Endothelial cell of umbilical vein (primary cell): ENCODE measurements around the gene PLPPR4. TPM values are rescaled to one million over a fixed set of nuclear protein-coding genes. Genes with fewer than 3 reads are reported as not detected.

Experiments
- BruUV-seq: library from RNA; stranded (reverse); fragments of 400-500 nt; replicated peaks from 2 replicates; lab custom pipeline; 2021; lab: Mats Ljungman, UMichigan
- CTCF ChIA-PET: fragments of 300-600, 350-600 bp; sonication (Branson Sonifier 250); formaldehyde crosslinking; loops from one replicate; lab custom pipeline; 2021; ENCODE audit warnings: antibody characterized with exemption, inconsistent platforms; lab: Charles Lee
- POLR2A ChIA-PET: fragments of 300-600, 350-600 bp; sonication (Branson Sonifier 250); formaldehyde crosslinking; loops from one replicate; lab custom pipeline; 2021; ENCODE audit warnings: antibody characterized with exemption, inconsistent platforms; lab: Charles Lee
- DNase-seq: peaks from one replicate; pipeline ENCODE4 v3.0.0-alpha.2; 2011; ENCODE audit warnings: low read depth, low spot score
- FAIRE-seq: peaks from 2 replicates; lab custom pipeline; 2011; peaks lifted over from hg19 to GRCh38; lab: Jason Lieb, UNC
- H2AFZ ChIP-seq: 2 replicates; pipeline ENCODE4 v1.6.0; 2012; ENCODE audit warnings: low read depth, low read length, control low read depth, inconsistent platforms
- H3K27ac ChIP-seq: 2 replicates; pipeline ENCODE4 v1.5.1; 2011; ENCODE audit warnings: low read depth, mild to moderate bottlenecking, control low read depth, low read length, moderate library complexity; ENCODE audit not compliant: insufficient read depth
- H3K27me3 ChIP-seq, 2 experiments: 2 replicates each; pipeline versions ENCODE4 v1.6.0 to v1.6.1; 2011; ENCODE audit warnings: low read length in 2 of 2, mixed read lengths in 1 of 2; ENCODE audit not compliant: control insufficient read depth in 2 of 2, insufficient read depth in 2 of 2
- H3K36me3 ChIP-seq, 2 experiments: 2 replicates in 1 of 2; 3 replicates in 1 of 2; pipeline ENCODE4 v1.5.1; 2011; ENCODE audit warnings: low read length in 2 of 2, mild to moderate bottlenecking in 1 of 2, moderate library complexity in 1 of 2; ENCODE audit not compliant: control insufficient read depth in 2 of 2, insufficient read depth in 2 of 2; ENCODE audit errors: extremely low read depth in 1 of 2
- H3K4me1 ChIP-seq: 3 replicates; pipeline ENCODE4 v1.5.1; 2011; ENCODE audit warnings: mild to moderate bottlenecking, low read length; ENCODE audit not compliant: control insufficient read depth, insufficient read depth; ENCODE audit errors: extremely low read depth
- H3K4me2 ChIP-seq: 2 replicates; pipeline ENCODE4 v1.6.1; 2011; ENCODE audit warnings: low read length, control low read depth, mixed read lengths; ENCODE audit not compliant: insufficient read depth
- H3K4me3 ChIP-seq, 3 experiments: fragments of 200-600 bp in 1 of 3; sonication (generic), shearing (Covaris generic) in 1 of 3; replicated peaks in 1 of 3; 2 replicates each; pipeline ENCODE4 v1.5.1; 2011 to 2016; ENCODE audit warnings: control low read depth in 3 of 3, low read length in 3 of 3, mild to moderate bottlenecking in 2 of 3, inconsistent platforms in 1 of 3, low read depth in 1 of 3, moderate library complexity in 1 of 3; ENCODE audit not compliant: insufficient read depth in 1 of 3
- H3K79me2 ChIP-seq: 2 replicates; pipeline ENCODE4 v1.6.0; 2012; ENCODE audit warnings: low read length, inconsistent platforms; ENCODE audit not compliant: control insufficient read depth, insufficient read depth
- H3K9ac ChIP-seq: replicated peaks from 2 replicates; pipeline ENCODE3; 2011; ENCODE audit warnings: low read length, control low read depth; ENCODE audit not compliant: insufficient read depth; ENCODE audit errors: extremely low read depth
- H3K9me1 ChIP-seq: replicated peaks from 3 replicates; pipeline ENCODE4 v1.6.0; 2011; ENCODE audit warnings: mild to moderate bottlenecking, low read length; ENCODE audit not compliant: control insufficient read depth, insufficient read depth; ENCODE audit errors: extremely low read depth
- H3K9me3 ChIP-seq: replicated peaks from 2 replicates; pipeline ENCODE4 v1.5.1; 2012; ENCODE audit warnings: low read length, inconsistent platforms; ENCODE audit not compliant: control insufficient read depth, insufficient read depth
- H4K20me1 ChIP-seq: replicated peaks from 2 replicates; pipeline ENCODE3; 2011; ENCODE audit warnings: mild to moderate bottlenecking, low read length; ENCODE audit not compliant: control insufficient read depth, insufficient read depth; ENCODE audit errors: extremely low read depth
- GATA2 ChIP-seq: IDR thresholded peaks from 2 replicates; pipeline ENCODE4 v1.7.0; 2011; ENCODE audit warnings: low read depth, mild to moderate bottlenecking, moderate library complexity, mixed read lengths, low read length; ENCODE audit not compliant: insufficient read length, insufficient read depth
- POLR2A ChIP-seq: IDR thresholded peaks from 2 replicates; pipeline ENCODE4 v1.6.1; 2012; ENCODE audit warnings: low read depth, mild to moderate bottlenecking, control low read depth, low read length
- dilution Hi-C: fragments of 300-500 bp; cut with MboI; formaldehyde crosslinking; loops from one replicate; pipeline ENCODE4 v1.15.0; 2019; ENCODE audit warnings: low sequenced_read_pairs; ENCODE audit not compliant: extremely low pct_ligation_motif_present
- intact Hi-C: fragments of 100-400 bp; cut with micrococcal nuclease; formaldehyde crosslinking; loops from one replicate; pipeline ENCODE4 v1.10.0; 2022
- polyA plus RNA-seq, 4 experiments: library from polyadenylated mRNA; depleted of rRNA in 3 of 4; stranded (reverse) in 3 of 4; unstranded in 1 of 4; fragments of >200 nt; gene quantifications; 2 replicates each; pipeline versions ENCODE4 v1.2.1 to v1.2.3, GENCODE V29; 2011 to 2012; ENCODE audit warnings: missing spikeins in 1 of 4
- total RNA-seq: library from RNA; stranded (reverse); gene quantifications from 2 replicates; pipeline ENCODE4 v1.2.3, GENCODE V29; 2021
- TF ChIP-seq, protein P1 (sequence below), 2 donors: IDR thresholded peaks; 1 replicate in 1 of 2; 2 replicates in 1 of 2; pipeline ENCODE4 v1.5.1; 2011; ENCODE audit warnings: low read length in 2 of 2, mild to moderate bottlenecking in 2 of 2, moderate library complexity in 2 of 2, control low read depth in 1 of 2, inconsistent platforms in 1 of 2, low read depth in 1 of 2; ENCODE audit not compliant: insufficient read depth in 1 of 2; ENCODE audit errors: extremely low read depth in 1 of 2

The PLPPR4 gene
- total and polyA plus RNA-seq, 2 donors (not counting 3 experiments of a cell fraction or from before 2014, with no cell fraction given): not detected

DNA sequence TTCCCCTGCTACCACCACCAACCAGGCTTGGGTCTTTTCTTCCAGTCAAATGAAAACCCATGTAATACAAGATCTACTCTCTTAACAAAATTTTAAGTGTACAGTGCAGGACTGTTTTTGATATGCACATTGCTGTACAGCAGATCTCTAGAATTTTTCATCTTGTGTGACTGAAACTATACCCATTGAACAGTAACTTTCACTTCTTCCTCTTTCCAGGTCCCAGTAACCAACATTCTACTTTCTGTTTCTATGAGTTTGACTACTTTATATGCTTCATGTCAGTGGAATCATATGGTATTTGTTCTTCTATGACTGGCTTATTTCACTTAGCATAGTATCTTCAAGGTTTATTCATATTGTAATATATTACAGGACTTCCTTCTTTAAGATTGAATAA is 45.3 kb upstream of the PLPPR4 start:
- Histone ChIP-seq H3K4me3 (no peak overlapping the region), H3K4me2 (no peak overlapping the region), H3K27ac (no peak overlapping the region), H4K20me1 (no peaks in the 10 kb centered on the region), H3K9me3 (no peaks in the 10 kb centered on the region), H3K4me1 (no peaks in the 10 kb centered on the region), H3K9ac (no peak overlapping the region), H3K36me3 (no peaks in the 10 kb centered on the region), H3K9me1 (no peaks in the 10 kb centered on the region), H3K79me2 (no peaks in the 10 kb centered on the region), H2AFZ (no peak overlapping the region), H3K27me3 (peaks cover 3 to 6% of the 10 kb centered on the region in 2 experiments)
- no peak for FAIRE-seq
- ChIA-PET CTCF (interaction anchor here (2.5 kb wide), 1 partner anchor 8 kb away, joined by 7 read pairs; no protein-coding TSS in a partner anchor), POLR2A (no interaction called here)
- no TSS peak for BruUV-seq
- dilution Hi-C loops (no loop called here), intact Hi-C loops (no loop called here)
- DNase-seq: no peak
- no peak for TF ChIP-seq GATA2

DNA sequence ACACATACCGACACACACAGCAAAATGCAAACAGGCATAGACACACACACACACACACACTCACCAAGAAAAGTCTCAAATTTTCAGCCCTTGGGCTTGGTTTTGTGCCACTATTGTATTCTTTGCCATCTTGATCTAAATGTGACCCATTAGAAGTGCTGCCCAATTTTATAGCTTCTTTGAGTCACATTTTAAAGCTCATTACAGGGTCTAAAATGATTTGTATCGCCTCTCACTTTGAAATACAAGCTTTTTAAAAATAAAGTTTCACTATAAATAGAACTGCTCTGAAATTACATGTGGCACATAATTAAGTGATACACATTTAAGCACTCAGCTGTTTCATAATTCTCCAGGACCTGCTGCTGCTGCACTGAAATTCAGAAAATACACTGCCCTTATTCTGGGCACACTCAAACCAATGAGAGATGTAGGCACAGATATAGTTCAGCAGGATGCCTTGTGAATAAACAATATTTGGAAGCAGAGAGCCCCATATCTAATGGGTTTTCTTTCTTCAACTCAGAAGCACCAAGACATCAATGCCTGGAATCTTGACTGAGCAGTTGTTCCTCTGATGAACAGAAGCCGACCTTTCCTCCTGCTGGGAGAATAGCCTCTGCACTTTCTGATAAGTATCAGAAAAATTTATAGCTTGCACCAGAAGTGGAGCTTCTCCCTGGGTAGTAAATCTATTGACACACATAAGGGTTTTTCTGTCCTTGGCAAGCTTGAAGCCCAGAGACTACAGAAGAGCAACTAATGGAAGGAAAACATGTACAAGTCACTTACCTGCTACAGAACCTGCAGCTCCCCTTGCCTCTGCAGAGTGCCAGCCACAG is 37.0 kb upstream of the PLPPR4 start:
- CTCF ChIA-PET: interaction anchor here (1.5 to 1.6 kb wide), 2 partner anchors 8 to 10 kb away, joined by 4 to 7 read pairs; no protein-coding TSS in a partner anchor

More for the DNA sequence above, 37.0 kb upstream of the PLPPR4 start:
- TF ChIP-seq, protein P1, sequence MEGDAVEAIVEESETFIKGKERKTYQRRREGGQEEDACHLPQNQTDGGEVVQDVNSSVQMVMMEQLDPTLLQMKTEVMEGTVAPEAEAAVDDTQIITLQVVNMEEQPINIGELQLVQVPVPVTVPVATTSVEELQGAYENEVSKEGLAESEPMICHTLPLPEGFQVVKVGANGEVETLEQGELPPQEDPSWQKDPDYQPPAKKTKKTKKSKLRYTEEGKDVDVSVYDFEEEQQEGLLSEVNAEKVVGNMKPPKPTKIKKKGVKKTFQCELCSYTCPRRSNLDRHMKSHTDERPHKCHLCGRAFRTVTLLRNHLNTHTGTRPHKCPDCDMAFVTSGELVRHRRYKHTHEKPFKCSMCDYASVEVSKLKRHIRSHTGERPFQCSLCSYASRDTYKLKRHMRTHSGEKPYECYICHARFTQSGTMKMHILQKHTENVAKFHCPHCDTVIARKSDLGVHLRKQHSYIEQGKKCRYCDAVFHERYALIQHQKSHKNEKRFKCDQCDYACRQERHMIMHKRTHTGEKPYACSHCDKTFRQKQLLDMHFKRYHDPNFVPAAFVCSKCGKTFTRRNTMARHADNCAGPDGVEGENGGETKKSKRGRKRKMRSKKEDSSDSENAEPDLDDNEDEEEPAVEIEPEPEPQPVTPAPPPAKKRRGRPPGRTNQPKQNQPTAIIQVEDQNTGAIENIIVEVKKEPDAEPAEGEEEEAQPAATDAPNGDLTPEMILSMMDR (IDR thresholded peaks at IDR 0.05; ENCODE audit: extremely low read depth in 1 of 2, insufficient read depth in 1 of 2, low read depth in 1 of 2, low read length in 2 of 2): no peak
- TF ChIP-seq POLR2A: no peak
- Histone ChIP-seq H3K4me3 (no peak overlapping the region), H3K27ac (no peak overlapping the region), H3K9ac (no peak overlapping the region), H2AFZ (no peak overlapping the region), H3K36me3 (no peaks in the 10 kb centered on the region), H3K4me1 (no peaks in the 10 kb centered on the region), H3K27me3 (peaks cover 9 to 13% of the 10 kb centered on the region in 2 experiments), H3K9me1 (no peaks in the 10 kb centered on the region), H3K4me2 (no peak overlapping the region), H3K9me3 (no peaks in the 10 kb centered on the region), H3K79me2 (no peaks in the 10 kb centered on the region), H4K20me1 (no peaks in the 10 kb centered on the region)
- intact Hi-C loops (no loop called here), dilution Hi-C loops (no loop called here)
- BruUV-seq: no TSS peak
- DNase-seq (no peak), FAIRE-seq (no peak)
- POLR2A ChIA-PET: no interaction called here
